A673 (cell line): Measurements from ENCODE around the gene FGD4. TPM values are rescaled to one million over a fixed set of nuclear protein-coding genes. Genes with fewer than 3 reads are reported as not detected.

Experiments
- BruUV-seq: library from RNA; stranded (reverse); fragments of 400-500 nt; replicated peaks from 2 replicates; lab custom pipeline; 2021; lab: Mats Ljungman, UMichigan
- CTCF ChIA-PET: fragments of 300-600 bp; sonication (Branson Sonifier 250); formaldehyde crosslinking; loops from one replicate; lab custom pipeline; 2022; ENCODE audit warnings: antibody characterized with exemption; lab: Charles Lee
- POLR2A ChIA-PET: fragments of 300-600 bp; sonication (Branson Sonifier 250); formaldehyde crosslinking; loops from one replicate; lab custom pipeline; 2022; ENCODE audit warnings: antibody characterized with exemption; ENCODE audit not compliant: low non-redundant PET; lab: Charles Lee
- DNase-seq: peaks from one replicate; pipeline ENCODE4 v3.0.0-alpha.2; 2015; ENCODE audit warnings: low spot score
- H3K27ac ChIP-seq: fragments of 200-600 bp; sonication (generic); 2 replicates; pipeline ENCODE4 v1.5.1; 2016; ENCODE audit warnings: mixed run types, low read depth, mild to moderate bottlenecking, mixed read lengths, antibody characterized with exemption, low read length; ENCODE audit not compliant: poor library complexity, severe bottlenecking
- H3K27me3 ChIP-seq: fragments of 200-600 bp; sonication (generic); replicated peaks from 2 replicates; pipeline ENCODE4 v1.6.1; 2017; ENCODE audit warnings: mixed run types, low read depth, mild to moderate bottlenecking, mixed read lengths, antibody characterized with exemption, low read length; ENCODE audit not compliant: insufficient read depth, poor library complexity
- H3K36me3 ChIP-seq: fragments of 200-600 bp; sonication (generic); 2 replicates; pipeline ENCODE4 v1.6.1; 2016; ENCODE audit warnings: mixed run types, mild to moderate bottlenecking, mixed read lengths, antibody characterized with exemption, low read length; ENCODE audit not compliant: insufficient read depth, poor library complexity, severe bottlenecking
- H3K4me1 ChIP-seq: fragments of 200-600 bp; sonication (generic); 2 replicates; pipeline ENCODE4 v1.6.1; 2017; ENCODE audit warnings: mixed run types, mild to moderate bottlenecking, mixed read lengths, antibody characterized with exemption, low read length; ENCODE audit not compliant: insufficient read depth, poor library complexity, severe bottlenecking
- H3K4me3 ChIP-seq: fragments of 200-600 bp; sonication (generic); 2 replicates; pipeline ENCODE4 v1.5.1; 2016; ENCODE audit warnings: low read depth, mixed run types, mild to moderate bottlenecking, mixed read lengths, low read length; ENCODE audit not compliant: poor library complexity, severe bottlenecking
- H3K9me3 ChIP-seq: fragments of 200-600 bp; sonication (generic); 2 replicates; pipeline ENCODE4 v1.6.1; 2016; ENCODE audit warnings: mixed run types, low read depth, mild to moderate bottlenecking, mixed read lengths, antibody characterized with exemption, low read length; ENCODE audit not compliant: poor library complexity, severe bottlenecking
- CTCF ChIP-seq: fragments of 300-800, 200-600 bp; sonication (generic); conservative IDR thresholded peaks from 2 replicates; pipeline ENCODE4 v1.5.1; 2017; ENCODE audit warnings: low read depth, mild to moderate bottlenecking, antibody characterized with exemption, low read length, moderate library complexity, mixed read lengths
- EZH2 ChIP-seq: fragments of 200-600 bp; sonication (generic); IDR thresholded peaks from 2 replicates; pipeline ENCODE4 v1.6.1; 2017; ENCODE audit warnings: borderline replicate concordance, low read depth, mild to moderate bottlenecking, mixed read lengths, antibody characterized with exemption, low read length; ENCODE audit not compliant: poor library complexity, severe bottlenecking
- intact Hi-C: fragments of 100-400 bp; cut with micrococcal nuclease; formaldehyde crosslinking; loops from one replicate; pipeline ENCODE4 v1.10.0; 2022; ENCODE audit not compliant: unreplicated experiment
- total RNA-seq: library from RNA; stranded (reverse); gene quantifications from 2 replicates; pipeline ENCODE4 v1.2.3, GENCODE V29; 2021

The FGD4 gene
- total RNA-seq, 1 experiment from 2014 or later: 21.5 TPM

GRCh38 chr12:32460638-32461037 lies 61.3 kb downstream of the FGD4 start:
- no peaks in the 10 kb centered on the region for H3K27me3 ChIP-seq
- no peaks in the 10 kb centered on the region for H3K36me3 ChIP-seq
- peaks cover 13% of the 10 kb centered on the region for H3K4me1 ChIP-seq
- no peak overlapping the region for H3K27ac ChIP-seq
- no peaks in the 10 kb centered on the region for H3K9me3 ChIP-seq
- ChIA-PET POLR2A (interaction anchor here (0.6 kb wide), 1 partner anchor 259 kb away, joined by 4 read pairs; no protein-coding TSS in a partner anchor), CTCF (no interaction called here)
- BruUV-seq: no TSS peak
- no peak overlapping the region for H3K4me3 ChIP-seq
- no peak for DNase-seq
- TF ChIP-seq CTCF: no peak
- TF ChIP-seq EZH2: no peak
- intact Hi-C loops: no loop called here

GRCh38 chr12:32462908-32463307 lies 63.5 kb downstream of the FGD4 start:
- TF ChIP-seq EZH2 (no peak), CTCF (no peak)
- intact Hi-C loops: no loop called here
- Histone ChIP-seq H3K4me3 (no peak overlapping the region), H3K27ac (no peak overlapping the region), H3K9me3 (no peaks in the 10 kb centered on the region), H3K36me3 (no peaks in the 10 kb centered on the region), H3K4me1 (no peaks in the 10 kb centered on the region), H3K27me3 (no peaks in the 10 kb centered on the region)
- POLR2A ChIA-PET: interaction anchor here (0.6 kb wide), 1 partner anchor 946 kb away, joined by 18 read pairs; no protein-coding TSS in a partner anchor
- CTCF ChIA-PET: no interaction called here
- BruUV-seq: no TSS peak
- DNase-seq: no peak

- intact Hi-C loops: no loop called here
- no peaks in the 10 kb centered on the region for H3K27me3 ChIP-seq
- no peak for TF ChIP-seq CTCF
- no peak for TF ChIP-seq EZH2
- no TSS peak for BruUV-seq
- no peaks in the 10 kb centered on the region for H3K4me1 ChIP-seq
- H3K27ac ChIP-seq: no peak overlapping the region
- no peaks in the 10 kb centered on the region for H3K9me3 ChIP-seq
- ChIA-PET POLR2A (no interaction called here), CTCF (no interaction called here)
- no peak for DNase-seq
- H3K36me3 ChIP-seq: no peaks in the 10 kb centered on the region
- H3K4me3 ChIP-seq: no peak overlapping the region
These were observed 66.8 kb downstream of the FGD4 start for GRCh38 chr12:32466187-32466586.
